ENCODE results near the gene FANCI.

The FANCI gene

DNA sequence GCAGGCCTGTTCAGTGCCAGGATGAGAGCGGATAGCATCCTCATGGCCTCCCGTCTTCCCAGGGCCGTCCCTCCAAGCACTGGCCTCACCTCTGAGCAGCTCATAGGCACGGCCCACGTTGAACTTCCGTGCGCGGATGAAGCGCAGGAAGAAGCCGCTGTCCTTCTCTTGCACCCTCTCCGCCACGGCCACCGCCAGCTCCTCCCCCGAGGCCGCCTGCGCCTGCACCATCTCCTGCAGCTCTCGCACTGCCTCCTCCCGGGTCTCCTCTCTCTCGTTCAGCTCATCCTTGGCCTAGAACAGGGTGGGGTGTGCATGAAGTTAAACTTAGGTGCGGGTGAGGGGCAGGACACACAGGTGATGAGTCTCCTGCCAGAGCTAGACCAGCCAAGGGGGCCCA is 26.7 kb upstream of the FANCI start:
- no peak overlapping the region for H3K4me3 ChIP-seq (ENCODE audit: low read depth, low read length)
- TF ChIP-seq, protein P1, sequence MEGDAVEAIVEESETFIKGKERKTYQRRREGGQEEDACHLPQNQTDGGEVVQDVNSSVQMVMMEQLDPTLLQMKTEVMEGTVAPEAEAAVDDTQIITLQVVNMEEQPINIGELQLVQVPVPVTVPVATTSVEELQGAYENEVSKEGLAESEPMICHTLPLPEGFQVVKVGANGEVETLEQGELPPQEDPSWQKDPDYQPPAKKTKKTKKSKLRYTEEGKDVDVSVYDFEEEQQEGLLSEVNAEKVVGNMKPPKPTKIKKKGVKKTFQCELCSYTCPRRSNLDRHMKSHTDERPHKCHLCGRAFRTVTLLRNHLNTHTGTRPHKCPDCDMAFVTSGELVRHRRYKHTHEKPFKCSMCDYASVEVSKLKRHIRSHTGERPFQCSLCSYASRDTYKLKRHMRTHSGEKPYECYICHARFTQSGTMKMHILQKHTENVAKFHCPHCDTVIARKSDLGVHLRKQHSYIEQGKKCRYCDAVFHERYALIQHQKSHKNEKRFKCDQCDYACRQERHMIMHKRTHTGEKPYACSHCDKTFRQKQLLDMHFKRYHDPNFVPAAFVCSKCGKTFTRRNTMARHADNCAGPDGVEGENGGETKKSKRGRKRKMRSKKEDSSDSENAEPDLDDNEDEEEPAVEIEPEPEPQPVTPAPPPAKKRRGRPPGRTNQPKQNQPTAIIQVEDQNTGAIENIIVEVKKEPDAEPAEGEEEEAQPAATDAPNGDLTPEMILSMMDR (IDR thresholded peaks at IDR 0.05; ENCODE audit: low read depth, low read length, missing control alignments): no peak
- in situ Hi-C loops (cut with HindIII; ENCODE audit: low sequenced_read_pairs): loop anchor here (5.0 kb wide), 1 partner anchor 75 kb away; no protein-coding TSS in a partner anchor
- DNase-seq (ENCODE audit: low read depth): no peak

DNA sequence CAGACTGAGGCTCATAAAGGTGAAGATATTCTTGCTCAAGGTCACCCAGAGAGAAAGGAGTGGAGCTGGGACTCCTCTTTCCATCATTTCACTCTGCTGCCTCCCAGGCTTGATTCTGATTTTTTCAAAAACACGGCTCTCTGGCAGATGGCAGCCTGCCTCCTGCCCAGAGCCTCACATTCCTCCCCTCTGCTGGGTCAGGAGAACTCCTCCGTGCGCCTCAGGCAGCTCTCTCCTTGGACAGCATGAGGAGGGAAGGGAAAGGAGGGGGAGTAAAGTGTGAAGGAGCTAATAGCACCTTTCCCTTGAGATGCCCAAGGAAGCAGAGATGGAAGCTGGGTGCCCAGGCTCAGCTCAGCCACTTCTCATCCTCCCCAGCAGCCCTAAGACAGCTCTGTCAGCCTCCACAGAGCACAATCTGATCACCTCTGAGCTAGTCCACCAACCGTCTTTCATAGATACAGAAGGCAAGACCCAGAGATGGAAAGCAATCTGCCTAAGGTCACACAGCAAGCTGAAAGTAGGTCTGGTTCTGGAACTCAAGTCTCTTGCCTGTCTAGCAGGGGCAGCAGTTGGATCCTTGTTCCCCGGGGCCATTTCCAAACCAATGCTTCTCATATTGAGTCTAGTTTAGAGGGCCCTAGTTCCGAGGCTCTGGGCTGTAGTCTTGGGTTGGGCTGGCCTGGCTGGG is 25.9 kb upstream of the FANCI start:
- H3K4me3 ChIP-seq (ENCODE audit: low read depth, low read length): no peak overlapping the region
- DNase-seq (ENCODE audit: low read depth): no peak
- in situ Hi-C loops (cut with HindIII; ENCODE audit: low sequenced_read_pairs): loop anchor here (5.0 kb wide), 1 partner anchor 74 kb away; no protein-coding TSS in a partner anchor
- TF ChIP-seq, protein P1 (IDR thresholded peaks at IDR 0.05; ENCODE audit: low read depth, low read length, missing control alignments): no peak

DNA sequence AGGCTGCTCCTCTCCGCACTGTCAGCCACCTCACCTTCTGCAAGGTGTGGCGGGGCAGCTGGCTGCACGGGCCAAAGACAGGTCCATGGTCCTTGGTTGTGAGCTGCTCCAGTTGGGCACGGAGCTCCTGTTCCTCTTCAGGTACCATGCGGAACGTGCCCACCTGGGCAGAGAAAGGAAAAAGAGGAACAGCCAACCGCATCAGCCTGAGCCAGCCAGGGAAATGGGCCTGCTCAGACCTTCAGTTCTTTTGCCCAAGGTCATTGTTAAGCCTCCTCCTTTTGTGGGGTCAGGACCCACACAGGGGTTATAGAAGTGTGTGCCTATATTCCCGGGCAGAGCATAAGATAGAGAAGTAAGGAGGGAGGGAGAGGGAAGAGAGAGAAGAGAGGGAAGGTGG is 25.2 kb upstream of the FANCI start:
- in situ Hi-C loops (cut with HindIII; ENCODE audit: low sequenced_read_pairs): loop anchor here (5.0 kb wide), 1 partner anchor 74 kb away; no protein-coding TSS in a partner anchor
- H3K4me3 ChIP-seq (ENCODE audit: low read depth, low read length): no peak overlapping the region
- TF ChIP-seq, protein P1 (IDR thresholded peaks at IDR 0.05; ENCODE audit: low read depth, low read length, missing control alignments): no peak
- DNase-seq (ENCODE audit: low read depth): no peak

DNA sequence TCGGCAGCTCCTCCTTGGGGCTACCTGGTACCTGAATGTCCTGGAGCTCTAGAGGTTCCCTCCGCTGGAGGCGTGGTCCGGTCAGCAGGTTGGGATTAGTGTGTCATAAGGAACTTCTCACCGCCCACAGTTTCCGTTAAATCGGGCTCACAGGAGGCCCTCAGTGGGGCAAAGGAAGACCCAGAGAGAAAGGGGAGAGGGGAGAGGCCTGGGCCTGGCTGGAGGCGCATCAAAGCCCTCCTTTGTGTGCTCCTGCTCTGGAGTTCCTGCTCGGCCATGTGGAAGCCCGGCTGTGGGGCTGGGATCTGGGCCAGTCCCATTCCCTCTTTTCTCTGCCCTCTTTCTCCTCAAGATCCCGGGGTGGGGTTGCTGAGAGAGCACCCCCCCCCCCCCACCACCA is 22.2 kb upstream of the FANCI start, which contains the start of gene RLBP1:
Gene RLBP1, minus strand, starts transcription at position 37 of the 400 bp plus-strand sequence. CDS start 2,604 bp downstream, outside the sequence.
- in situ Hi-C loops (cut with HindIII; ENCODE audit: low sequenced_read_pairs): no loop called here

DNA sequence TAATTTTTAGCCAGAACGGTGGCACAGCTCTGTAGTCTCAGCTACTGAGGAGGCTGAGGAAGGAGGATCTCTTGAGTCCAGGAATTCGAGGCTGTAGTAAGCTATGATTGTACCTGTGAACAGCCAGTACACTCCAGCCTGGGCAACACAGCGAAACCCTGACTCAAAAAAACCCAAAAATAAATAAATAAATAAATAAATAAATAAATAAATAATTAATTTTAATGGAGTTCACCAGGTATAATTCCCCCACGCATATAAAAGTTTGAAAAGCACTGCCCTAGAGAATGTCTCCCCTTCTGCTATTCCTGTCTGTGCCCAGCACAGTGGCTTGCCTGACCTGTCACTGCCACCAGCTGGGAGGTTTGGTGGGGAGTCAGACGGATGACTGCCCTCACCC is 18.2 kb upstream of the FANCI start:
- in situ Hi-C loops (cut with HindIII; ENCODE audit: low sequenced_read_pairs): no loop called here
- DNase-seq (ENCODE audit: low read depth): no peak
- no peak overlapping the region for H3K4me3 ChIP-seq (ENCODE audit: low read depth, low read length)
- TF ChIP-seq, protein P1 (IDR thresholded peaks at IDR 0.05; ENCODE audit: low read depth, low read length, missing control alignments): no peak

More for the DNA sequence above, 22.2 kb upstream of the FANCI start, which contains the start of gene RLBP1:
- TF ChIP-seq, protein P1 (IDR thresholded peaks at IDR 0.05; ENCODE audit: low read depth, low read length, missing control alignments): no peak
- H3K4me3 ChIP-seq (ENCODE audit: low read depth, low read length): no peak within 1 kb of the TSS
- DNase-seq (ENCODE audit: low read depth): no peak

DNA sequence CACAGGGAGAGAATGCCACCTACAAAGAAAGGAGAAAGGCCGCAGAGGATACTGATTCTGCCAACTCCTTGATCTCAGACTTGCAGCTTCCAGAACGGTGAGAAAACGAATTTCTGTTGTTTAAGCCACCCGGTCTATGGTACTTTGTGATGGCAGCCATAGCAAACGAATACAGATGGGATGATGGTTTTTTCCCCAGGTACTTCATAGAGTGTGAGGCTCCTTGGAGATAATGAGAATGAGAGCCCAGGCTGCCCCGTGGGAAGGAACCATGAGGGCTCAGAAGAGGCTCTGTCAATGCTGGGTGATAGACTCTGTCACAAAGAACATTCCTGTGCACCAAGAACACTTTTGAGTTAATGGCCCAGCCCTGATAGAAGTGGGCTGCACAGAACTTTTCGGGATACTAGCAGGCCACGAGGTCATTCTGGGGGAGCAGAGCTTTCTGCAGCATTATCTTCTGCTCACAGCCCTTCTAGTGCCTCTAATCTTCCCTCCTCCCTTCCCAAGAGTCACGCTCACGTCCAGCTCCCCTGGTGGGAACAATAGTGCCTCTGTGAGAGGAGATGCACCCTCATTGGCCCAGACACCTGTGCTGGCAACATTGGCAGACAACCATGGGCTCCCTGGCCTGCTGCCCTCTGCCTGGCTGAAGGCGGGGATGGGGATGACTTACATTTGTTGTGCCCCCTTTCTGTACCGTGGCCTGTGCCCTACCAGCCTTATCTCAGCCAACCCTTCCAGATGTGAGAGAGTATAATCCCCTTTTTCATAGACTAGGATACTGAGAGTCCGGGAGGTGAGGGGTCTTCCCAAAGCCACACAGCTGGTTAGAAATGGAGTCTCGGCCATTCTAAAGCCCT is 17.2 kb upstream of the FANCI start:
- in situ Hi-C loops (cut with HindIII; ENCODE audit: low sequenced_read_pairs): no loop called here

More for the DNA sequence above, 17.2 kb upstream of the FANCI start:
- TF ChIP-seq, protein P1 (IDR thresholded peaks at IDR 0.05; ENCODE audit: low read depth, low read length, missing control alignments): no peak
- no peak overlapping the region for H3K4me3 ChIP-seq (ENCODE audit: low read depth, low read length)
- DNase-seq (ENCODE audit: low read depth): no peak
